Measurements from ENCODE around the gene BACE2. TPM values are rescaled to one million over a fixed set of nuclear protein-coding genes. Genes with fewer than 3 reads are reported as not detected.
A peak's percentile ranks its signal among the peaks of the same experiment; 100 is the strongest.
"Not testable (repeated sequence)": the region's sequence is repeated elsewhere in the genome, so short reads cannot be mapped to it uniquely, and the experiment has no call there.

BACE2 gene
- total RNA-seq, 2 donors from 2014 or later = 0.37 to 1.4 TPM

- H3K27me3 Mint-ChIP-seq = peaks cover 45% of the 10 kb centered on the region
- ATAC-seq; H3K4me3 Mint-ChIP-seq; DNase-seq; H3K9me3 ChIP-seq (ENCODE audit: control insufficient read depth, low read length, poor library complexity, severe bottlenecking); H3K27ac Mint-ChIP-seq; H3K36me3 Mint-ChIP-seq (ENCODE audit: low read depth); H3K4me1 Mint-ChIP-seq: not testable (repeated sequence)
Measured at GRCh38 chr21:41313285-41314164, 145.6 kb downstream of the BACE2 start.

GRCh38 chr21:41315726-41316125, 147.8 kb downstream of the BACE2 start:
- Mint-ChIP-seq H3K4me1 (peaks cover 1% of the 10 kb centered on the region), H3K27me3 (peaks cover 50% of the 10 kb centered on the region), H3K4me3 (peak overlapping the region; percentile 36), H3K36me3 (ENCODE audit: low read depth) (peaks cover 2% of the 10 kb centered on the region), H3K27ac (no peak overlapping the region)
- ATAC-seq (no peak), DNase-seq (no peak)
- H3K9me3 ChIP-seq (ENCODE audit: control insufficient read depth, low read length, poor library complexity, severe bottlenecking) = no peaks in the 10 kb centered on the region

GRCh38 chr21:41316200-41317062, 148.5 kb downstream of the BACE2 start, which contains the start of gene FAM3B:
TSS of gene FAM3B (plus strand) at chr21:41316801. CDS start at chr21:41316880, 79 bp downstream.
- no peak within 1 kb of the TSS for H3K27ac Mint-ChIP-seq
- no peaks in the 10 kb centered on the region for H3K9me3 ChIP-seq (ENCODE audit: control insufficient read depth, low read length, poor library complexity, severe bottlenecking)
- DNase-seq (no peak), ATAC-seq (no peak)
- peaks cover 4% of the 10 kb centered on the region for H3K36me3 Mint-ChIP-seq (ENCODE audit: low read depth)
- peaks cover 2% of the 10 kb centered on the region for H3K4me1 Mint-ChIP-seq
- H3K27me3 Mint-ChIP-seq = peaks cover 54% of the 10 kb centered on the region
- peak within 1 kb of the TSS; percentile 57 for H3K4me3 Mint-ChIP-seq

GRCh38 chr21:41317063-41317392, 149.1 kb downstream of the BACE2 start:
- Mint-ChIP-seq H3K27me3 (peaks cover 60% of the 10 kb centered on the region), H3K4me3 (no peak overlapping the region), H3K36me3 (ENCODE audit: low read depth) (peaks cover 4% of the 10 kb centered on the region), H3K27ac (no peak overlapping the region), H3K4me1 (peaks cover 5% of the 10 kb centered on the region)
- DNase-seq (no peak), ATAC-seq (no peak)
- no peaks in the 10 kb centered on the region for H3K9me3 ChIP-seq (ENCODE audit: control insufficient read depth, low read length, poor library complexity, severe bottlenecking)

- Mint-ChIP-seq H3K27me3 (peaks cover 62% of the 10 kb centered on the region), H3K36me3 (ENCODE audit: low read depth) (peaks cover 4% of the 10 kb centered on the region), H3K4me3 (peak overlapping the region; percentile 57)
Measured at GRCh38 chr21:41317458-41317857, 149.5 kb downstream of the BACE2 start.

GRCh38 chr21:41318218-41318617, 150.3 kb downstream of the BACE2 start:
- H3K27me3 Mint-ChIP-seq = peaks cover 62% of the 10 kb centered on the region
- ATAC-seq = no peak
- H3K27ac Mint-ChIP-seq = no peak overlapping the region
- H3K4me1 Mint-ChIP-seq = peaks cover 5% of the 10 kb centered on the region
- DNase-seq = no peak
- H3K4me3 Mint-ChIP-seq = no peak overlapping the region
- H3K36me3 Mint-ChIP-seq (ENCODE audit: low read depth) = peaks cover 4% of the 10 kb centered on the region
- no peaks in the 10 kb centered on the region for H3K9me3 ChIP-seq (ENCODE audit: control insufficient read depth, low read length, poor library complexity, severe bottlenecking)

More at GRCh38 chr21:41317458-41317857, 149.5 kb downstream of the BACE2 start:
- DNase-seq (no peak), ATAC-seq (no peak)
- no peak overlapping the region for H3K27ac Mint-ChIP-seq
- peaks cover 5% of the 10 kb centered on the region for H3K4me1 Mint-ChIP-seq
- H3K9me3 ChIP-seq (ENCODE audit: control insufficient read depth, low read length, poor library complexity, severe bottlenecking) = no peaks in the 10 kb centered on the region

- H3K36me3 Mint-ChIP-seq (ENCODE audit: low read depth) = peaks cover 4% of the 10 kb centered on the region
- no peaks in the 10 kb centered on the region for H3K9me3 ChIP-seq (ENCODE audit: control insufficient read depth, low read length, poor library complexity, severe bottlenecking)
- H3K4me3 Mint-ChIP-seq = no peak overlapping the region
- DNase-seq = no peak
- H3K27ac Mint-ChIP-seq = no peak overlapping the region
- H3K4me1 Mint-ChIP-seq = peaks cover 5% of the 10 kb centered on the region
- ATAC-seq = no peak
- peaks cover 58% of the 10 kb centered on the region for H3K27me3 Mint-ChIP-seq
Measured at GRCh38 chr21:41319273-41319672, 151.3 kb downstream of the BACE2 start.

GRCh38 chr21:41321211-41321907, 153.4 kb downstream of the BACE2 start:
- peak overlapping the region; percentile 19 for H3K27ac Mint-ChIP-seq
- no peaks in the 10 kb centered on the region for H3K9me3 ChIP-seq (ENCODE audit: control insufficient read depth, low read length, poor library complexity, severe bottlenecking)
- DNase-seq (no peak), ATAC-seq (peak; percentile 49)
- H3K27me3 Mint-ChIP-seq = peaks cover 38% of the 10 kb centered on the region
- peaks cover 5% of the 10 kb centered on the region for H3K4me1 Mint-ChIP-seq
- no peak overlapping the region for H3K4me3 Mint-ChIP-seq
- peaks cover 2% of the 10 kb centered on the region for H3K36me3 Mint-ChIP-seq (ENCODE audit: low read depth)

- H3K4me3 Mint-ChIP-seq = no peak overlapping the region
Measured at GRCh38 chr21:41321908-41322495, 154.0 kb downstream of the BACE2 start.

GRCh38 chr21:41322496-41323382, 154.8 kb downstream of the BACE2 start:
- Mint-ChIP-seq H3K27me3 (peaks cover 32% of the 10 kb centered on the region), H3K36me3 (ENCODE audit: low read depth) (peaks cover 2% of the 10 kb centered on the region), H3K4me1 (peaks cover 5% of the 10 kb centered on the region), H3K27ac (no peak overlapping the region), H3K4me3 (no peak overlapping the region)
- DNase-seq (no peak), ATAC-seq (no peak)
- no peaks in the 10 kb centered on the region for H3K9me3 ChIP-seq (ENCODE audit: control insufficient read depth, low read length, poor library complexity, severe bottlenecking)

More at GRCh38 chr21:41321908-41322495, 154.0 kb downstream of the BACE2 start:
- peaks cover 2% of the 10 kb centered on the region for H3K36me3 Mint-ChIP-seq (ENCODE audit: low read depth)
- peak overlapping the region; percentile 19 for H3K27ac Mint-ChIP-seq
- H3K27me3 Mint-ChIP-seq = peaks cover 38% of the 10 kb centered on the region
- peaks cover 5% of the 10 kb centered on the region for H3K4me1 Mint-ChIP-seq
- no peaks in the 10 kb centered on the region for H3K9me3 ChIP-seq (ENCODE audit: control insufficient read depth, low read length, poor library complexity, severe bottlenecking)
- DNase-seq (no peak), ATAC-seq (no peak)

GRCh38 chr21:41325138-41325912, 157.4 kb downstream of the BACE2 start:
- no peaks in the 10 kb centered on the region for H3K9me3 ChIP-seq (ENCODE audit: control insufficient read depth, low read length, poor library complexity, severe bottlenecking)
- Mint-ChIP-seq H3K27me3 (peaks cover 16% of the 10 kb centered on the region), H3K36me3 (ENCODE audit: low read depth) (peaks cover 2% of the 10 kb centered on the region), H3K4me1 (peaks cover 5% of the 10 kb centered on the region), H3K27ac (no peak overlapping the region), H3K4me3 (no peak overlapping the region)
- no peak for ATAC-seq
- no peak for DNase-seq

Measured in T-helper 17 cell (primary cell).